ENCODE data around the gene AP3D1.
"Not testable (repeated sequence)": the region's sequence is repeated elsewhere in the genome, so short reads cannot be mapped to it uniquely, and the experiment has no call there.

AP3D1 gene

DNA sequence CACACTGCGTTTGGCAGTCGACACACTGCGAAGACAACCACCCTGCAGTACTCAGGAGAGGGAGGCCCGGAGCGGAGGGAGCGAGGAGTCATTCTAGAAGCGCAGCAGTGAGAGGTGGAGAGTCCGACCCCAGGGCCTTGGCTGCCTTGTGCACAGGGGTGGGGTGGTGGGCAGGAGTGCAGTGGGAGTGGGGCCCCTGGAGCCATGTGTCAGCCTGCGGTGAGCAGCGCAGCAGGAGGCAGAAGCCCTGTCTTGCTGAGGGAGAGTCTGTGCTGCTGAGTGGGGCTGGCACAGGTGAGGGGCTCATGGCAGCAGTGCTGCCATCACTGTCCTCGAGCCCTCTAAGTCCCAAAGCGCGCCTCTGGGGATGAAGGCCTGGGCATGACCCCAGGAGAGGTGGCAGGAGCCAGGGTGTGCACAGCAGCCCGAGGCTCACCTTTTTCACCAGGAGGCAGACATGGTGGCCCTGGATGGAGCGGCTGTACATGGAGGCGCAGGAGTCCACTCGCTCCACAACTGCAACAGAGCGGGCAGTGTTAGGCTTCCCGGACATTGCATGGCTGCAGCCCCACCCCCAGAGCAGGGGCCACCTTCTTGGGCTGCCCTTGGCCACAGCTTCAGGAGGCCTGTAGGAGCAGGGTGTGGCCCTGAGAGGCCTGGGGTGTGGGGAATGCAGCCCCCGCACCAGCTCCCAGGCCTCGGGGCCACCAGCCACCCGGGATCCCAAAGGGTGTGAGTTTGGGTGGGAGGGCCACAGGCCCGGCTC lies 42.9 kb downstream of the AP3D1 start:
- DNase-seq: no peak

DNA sequence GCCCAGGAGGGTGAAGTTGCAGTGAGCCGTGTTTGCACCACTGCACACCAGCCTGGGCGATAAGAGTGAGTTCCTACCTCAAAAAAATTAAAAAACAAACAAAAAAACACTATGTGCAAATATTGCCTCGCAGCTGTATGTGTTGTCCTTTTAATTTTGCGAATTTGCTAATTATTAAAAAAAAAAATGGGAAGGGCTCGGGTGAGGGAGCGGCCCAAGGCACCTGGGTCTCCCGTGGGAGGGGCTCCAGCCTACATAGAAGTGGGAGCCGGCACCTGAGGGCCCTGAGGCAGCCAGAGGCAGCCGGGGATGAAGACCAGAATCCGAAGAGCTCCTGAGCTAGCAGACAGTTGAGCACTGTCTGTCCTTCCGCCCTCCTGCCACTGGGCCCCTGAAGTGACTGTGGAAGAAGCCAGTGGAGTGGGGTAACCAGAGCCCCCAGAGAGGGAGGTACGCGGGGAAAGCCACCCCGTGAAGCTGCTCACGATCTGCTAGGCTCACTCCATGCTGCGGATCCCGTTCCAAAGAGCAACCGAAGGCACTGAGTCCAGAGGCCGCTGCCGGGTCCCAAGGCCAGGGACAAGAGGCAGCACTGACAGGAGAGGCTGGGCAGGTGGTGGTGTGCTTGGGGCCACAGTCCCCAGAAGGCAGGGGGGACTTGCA lies 48.2 kb downstream of the AP3D1 start:
- DNase-seq: no peak

GRCh38 chr19:2101417-2102335 lies 49.7 kb downstream of the AP3D1 start:
- no peak for DNase-seq

DNA sequence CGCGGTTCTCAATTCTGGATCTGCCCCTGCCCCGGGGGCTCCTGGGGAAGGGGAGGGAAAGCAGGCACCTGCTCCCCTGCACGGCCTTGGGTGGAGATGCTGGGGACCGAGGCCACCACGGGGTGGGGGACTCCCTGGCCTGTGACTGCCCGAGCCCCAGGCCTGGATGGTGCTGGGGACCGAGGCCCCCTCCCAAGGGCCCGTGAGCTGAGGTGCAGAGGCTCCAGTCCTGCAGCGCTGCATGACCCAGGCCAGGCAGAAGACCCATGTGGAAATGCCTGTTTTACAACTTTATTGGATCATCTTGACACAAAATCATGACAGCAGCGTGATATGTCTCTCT lies 50.7 kb downstream of the AP3D1 start:
- DNase-seq: no peak

GRCh38 chr19:2099937-2100718 lies 51.2 kb downstream of the AP3D1 start:
- DNase-seq: no peak

GRCh38 chr19:2099054-2099501 lies 52.3 kb downstream of the AP3D1 start:
- no peak for DNase-seq

DNA sequence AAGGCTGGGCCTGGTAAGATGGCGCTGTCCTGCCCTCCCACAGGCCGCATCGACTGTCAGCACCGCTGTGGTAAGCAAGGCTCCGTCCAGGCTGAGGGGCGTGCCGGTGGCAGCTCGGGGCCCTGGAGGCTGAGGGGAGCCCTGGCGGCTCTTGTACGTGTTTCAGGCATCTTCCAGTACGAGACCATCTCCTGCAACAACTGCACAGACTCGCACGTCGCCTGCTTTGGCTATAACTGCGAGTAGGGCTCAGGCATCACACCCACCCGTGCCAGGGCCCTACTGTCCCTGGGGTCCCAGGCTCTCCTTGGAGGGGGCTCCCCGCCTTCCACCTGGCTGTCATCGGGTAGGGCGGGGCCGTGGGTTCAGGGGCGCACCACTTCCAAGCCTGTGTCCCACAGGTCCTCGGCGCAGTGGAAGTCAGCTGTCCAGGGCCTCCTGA lies 53.5 kb downstream of the AP3D1 start:
- DNase-seq: no peak

- no peak for DNase-seq
Observed at GRCh38 chr19:2097203-2097885, 54.0 kb downstream of the AP3D1 start.

DNA sequence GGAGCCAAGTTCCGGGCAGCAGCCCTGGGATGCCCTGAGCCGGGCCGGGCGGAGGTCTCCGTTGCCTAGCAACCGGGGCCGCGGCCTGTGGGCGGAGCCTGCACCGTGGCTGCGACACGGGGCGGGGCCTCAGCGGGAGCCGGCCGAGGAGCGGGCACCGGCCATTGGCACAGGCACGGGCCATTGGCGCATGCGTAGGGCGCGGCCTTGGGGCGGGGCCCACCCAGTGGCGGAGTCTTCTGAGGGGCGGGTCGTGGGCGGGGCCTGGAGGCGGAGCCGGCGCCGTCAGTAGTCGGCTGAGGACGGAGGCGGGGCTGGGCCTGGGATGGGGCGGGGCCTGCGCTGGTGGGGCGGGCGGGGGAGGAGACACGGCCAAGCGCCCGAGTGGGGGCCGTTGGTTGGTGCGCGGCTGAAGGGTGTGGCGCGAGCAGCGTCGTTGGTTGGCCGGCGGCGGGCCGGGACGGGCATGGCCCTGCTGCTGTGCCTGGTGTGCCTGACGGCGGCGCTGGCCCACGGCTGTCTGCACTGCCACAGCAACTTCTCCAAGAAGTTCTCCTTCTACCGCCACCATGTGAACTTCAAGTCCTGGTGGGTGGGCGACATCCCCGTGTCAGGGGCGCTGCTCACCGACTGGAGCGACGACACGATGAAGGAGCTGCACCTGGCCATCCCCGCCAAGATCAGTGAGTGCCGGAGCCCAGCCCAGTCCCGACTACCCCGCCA lies 54.7 kb downstream of the AP3D1 start, which contains the start of gene IZUMO4:
IZUMO4 (plus strand) TSS at position 436 of the 723 bp plus-strand sequence; CDS start at position 467, 31 bp downstream.
- DNase-seq: peak; percentile 97

- peak; percentile 96 for DNase-seq
Observed at GRCh38 chr19:2096034-2096479, 55.3 kb downstream of the AP3D1 start, which contains the start of gene MOB3A. Gene MOB3A (minus strand): TSS chr19:2096326. CDS start chr19:2078560, 17,766 bp downstream.

DNA sequence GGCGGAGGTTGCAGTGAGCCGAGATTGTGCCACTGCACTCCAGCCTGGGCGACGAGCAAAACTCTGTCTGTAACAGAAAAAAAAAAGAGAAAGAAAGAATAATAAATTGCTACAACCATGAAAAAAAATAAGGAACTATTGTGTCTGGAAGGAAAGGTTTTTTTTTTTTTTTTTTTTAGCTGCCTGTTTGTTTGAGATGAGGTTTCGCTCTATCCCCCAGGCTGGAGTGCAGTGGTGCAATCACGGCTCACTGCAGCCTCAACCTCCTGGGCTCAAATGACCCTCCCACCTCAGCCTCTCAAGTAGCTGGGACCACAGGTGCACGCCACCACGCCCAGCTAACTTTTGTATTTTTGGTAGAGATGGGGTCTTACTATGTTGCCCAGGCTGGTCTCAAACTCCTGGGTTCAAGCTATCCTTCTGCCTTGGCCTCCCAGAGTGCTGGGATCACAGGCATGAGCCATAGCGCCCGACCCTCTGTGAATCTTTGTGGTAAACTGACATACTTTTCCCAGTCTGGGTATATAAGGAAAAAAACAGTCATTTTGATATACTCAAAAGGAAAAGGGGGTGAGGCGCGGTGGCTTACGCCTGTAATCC lies 59.3 kb downstream of the AP3D1 start:
- not testable (repeated sequence) for DNase-seq

DNA sequence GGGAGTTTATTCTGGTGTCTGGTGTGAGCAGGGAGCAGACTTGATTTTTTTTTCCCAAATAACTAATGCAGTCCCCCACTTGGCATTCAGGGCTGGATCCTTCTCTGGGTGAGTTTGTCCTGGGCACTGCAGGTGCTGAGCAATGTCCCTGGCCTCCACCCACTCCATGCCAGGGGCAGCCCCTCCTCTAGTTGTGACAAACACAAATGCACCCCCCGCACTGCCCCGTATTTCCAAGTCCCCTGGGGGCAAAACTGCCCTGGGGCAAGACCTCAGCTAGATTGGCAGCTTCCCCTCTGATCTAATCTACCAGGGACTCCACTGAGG lies 61.7 kb downstream of the AP3D1 start:
- DNase-seq: no peak

- no peak for DNase-seq
Observed at GRCh38 chr19:2089001-2089711, 62.2 kb downstream of the AP3D1 start.

DNA sequence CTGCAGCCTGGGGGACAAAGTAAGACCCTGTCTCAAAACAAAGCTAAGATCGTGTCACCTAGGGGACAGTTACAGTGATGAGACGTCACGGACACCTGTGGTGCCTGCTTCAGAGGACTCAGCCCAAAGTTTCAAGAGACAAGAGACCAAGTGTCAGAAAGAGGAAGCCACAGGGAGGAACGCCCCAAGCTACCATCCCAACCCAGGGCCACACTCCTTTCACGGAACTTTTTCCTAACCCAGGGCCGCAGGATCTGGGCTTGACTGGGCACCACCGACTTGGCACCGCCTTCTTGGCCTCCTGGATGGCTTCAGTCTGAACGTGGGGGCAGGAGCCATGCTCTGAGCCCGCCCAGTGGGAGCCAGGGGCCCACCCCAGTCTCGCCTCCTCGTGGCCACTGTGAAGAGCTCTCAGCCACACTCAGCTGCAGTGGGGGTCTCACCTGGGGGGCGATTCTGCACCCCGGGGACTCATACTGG lies 63.7 kb downstream of the AP3D1 start:
- no peak for DNase-seq

GRCh38 chr19:2086695-2087620 lies 64.4 kb downstream of the AP3D1 start:
- DNase-seq: peak; percentile 21

DNA sequence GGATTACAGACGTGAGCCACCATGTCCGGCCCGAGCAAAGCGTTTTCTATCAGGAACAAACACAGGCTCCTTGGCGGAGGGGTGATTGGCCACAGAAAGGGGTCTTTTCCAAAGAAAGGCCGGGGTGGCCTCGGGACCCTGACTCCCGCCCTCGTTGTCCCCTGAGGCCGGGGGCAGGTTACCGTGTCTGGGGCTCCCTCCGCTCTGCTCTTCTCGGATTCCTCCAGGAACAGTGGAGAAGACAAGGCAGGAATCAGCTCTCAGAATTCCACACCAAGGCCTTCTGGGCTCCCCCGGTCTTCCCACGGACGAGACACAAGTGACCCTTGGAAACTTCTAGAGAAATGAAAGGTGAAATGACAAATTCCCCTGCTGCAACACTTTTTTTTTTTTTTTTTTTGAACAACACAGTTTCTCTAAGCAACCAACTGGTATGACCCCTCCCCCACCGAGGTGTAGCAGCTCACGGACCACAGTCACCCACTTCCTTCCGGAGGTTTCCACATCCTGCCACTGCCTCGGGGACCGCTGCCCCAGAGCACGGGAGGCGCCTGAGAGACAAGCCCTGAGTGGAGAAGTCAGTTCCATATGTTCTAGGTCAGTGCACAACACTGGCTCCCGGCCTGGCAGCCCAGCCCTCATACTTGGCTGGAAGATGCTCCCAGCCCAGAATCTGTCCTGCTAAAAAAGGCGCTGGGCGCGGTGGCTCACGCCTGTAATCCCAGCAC lies 66.2 kb downstream of the AP3D1 start:
- DNase-seq: peak; percentile 39

DNA sequence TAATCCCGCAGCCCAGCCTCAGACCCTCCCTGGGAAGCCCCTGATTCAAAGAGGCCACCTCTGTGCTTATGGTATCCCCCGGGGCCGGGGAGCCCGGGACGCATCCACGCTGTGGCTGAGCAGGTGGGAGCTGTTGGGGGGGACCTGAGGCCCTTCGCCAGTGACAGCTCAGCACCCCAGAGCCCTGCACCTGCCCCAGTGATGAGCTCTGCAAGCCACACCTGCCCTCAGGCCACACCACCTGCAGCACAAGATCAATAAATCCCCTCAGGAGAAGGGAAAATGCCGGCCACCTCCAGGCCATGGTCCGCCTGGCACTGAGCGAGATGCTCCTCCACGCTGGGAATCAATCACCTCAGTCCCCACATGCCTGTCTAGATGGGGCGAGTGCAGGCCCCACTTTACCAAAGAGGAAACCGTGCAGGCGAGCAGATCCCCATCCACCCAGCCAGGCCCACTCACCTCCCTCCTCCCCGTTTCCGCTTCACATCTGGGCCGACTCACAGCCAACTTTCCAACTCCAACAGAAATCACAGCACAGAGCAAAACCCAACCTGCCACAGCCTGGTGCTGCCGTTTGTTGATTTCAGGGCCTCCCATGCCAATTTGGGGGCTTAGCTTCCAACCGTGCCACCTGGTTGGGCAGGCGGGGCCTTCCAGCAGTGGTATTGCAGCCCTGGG lies 68.1 kb downstream of the AP3D1 start:
- DNase-seq: no peak
